Measurements from ENCODE around the gene STPG3. TPM values are rescaled to one million over a fixed set of nuclear protein-coding genes. Genes with fewer than 3 reads are reported as not detected.

STPG3 gene
- total and polyA plus RNA-seq, 2 of the 8 experiments (the other 6 are each of a cell fraction or from before 2014, with no cell fraction given): not detected

DNA sequence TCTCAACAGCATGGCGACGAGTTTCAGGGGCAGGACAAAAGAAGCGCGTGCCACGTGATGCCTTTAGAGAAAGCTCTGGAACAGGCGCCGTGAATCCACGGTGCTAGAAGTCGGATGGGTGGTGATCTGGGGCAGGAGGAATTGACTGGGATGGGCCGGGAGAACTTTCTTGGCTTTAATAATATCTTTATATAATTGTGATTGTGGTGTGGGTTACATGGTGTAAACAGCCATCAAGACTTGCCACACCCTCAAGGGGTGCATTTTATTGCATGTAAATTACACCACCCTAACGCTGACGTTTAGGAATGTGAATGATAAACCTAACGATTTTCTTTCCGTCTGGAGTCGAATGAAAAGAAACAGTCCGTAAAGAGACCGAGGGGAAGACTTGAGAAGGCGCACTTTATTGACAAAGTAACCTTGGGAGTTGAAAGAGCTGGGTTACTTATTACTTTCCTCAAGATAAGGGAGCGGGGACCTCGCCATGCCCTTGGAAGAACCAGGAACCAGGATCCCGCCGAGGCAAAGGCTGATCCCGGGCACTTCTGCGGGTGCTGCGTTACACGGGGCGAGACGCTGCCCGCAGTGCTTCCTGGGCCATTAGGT is 42.5 kb downstream of the STPG3 start (continued):
- no peak for TF ChIP-seq SP1 (IDR thresholded peaks at IDR 0.05; ENCODE audit: low read depth, low read length)
- no peak for TF ChIP-seq RXRA (IDR thresholded peaks at IDR 0.05; ENCODE audit: insufficient read depth, low read depth, low read length)
- TF ChIP-seq CBX8 (IDR thresholded peaks at IDR 0.05; ENCODE audit: borderline replicate concordance, low read depth, low read length): no peak

Measured in H1 (cell line).